ENCODE data around the gene HOXA4.

HOXA4 gene

GRCh38 chr7:27102581-27103442 lies 27.7 kb downstream of the HOXA4 start, which contains the start of gene HOXA2:
Gene HOXA2, minus strand, starts transcription at chr7:27102683. Its CDS starts 183 bp downstream, at chr7:27102500.
- no peak for DNase-seq

GRCh38 chr7:27101957-27102580 lies 28.5 kb downstream of the HOXA4 start:
- no peak for DNase-seq

DNA sequence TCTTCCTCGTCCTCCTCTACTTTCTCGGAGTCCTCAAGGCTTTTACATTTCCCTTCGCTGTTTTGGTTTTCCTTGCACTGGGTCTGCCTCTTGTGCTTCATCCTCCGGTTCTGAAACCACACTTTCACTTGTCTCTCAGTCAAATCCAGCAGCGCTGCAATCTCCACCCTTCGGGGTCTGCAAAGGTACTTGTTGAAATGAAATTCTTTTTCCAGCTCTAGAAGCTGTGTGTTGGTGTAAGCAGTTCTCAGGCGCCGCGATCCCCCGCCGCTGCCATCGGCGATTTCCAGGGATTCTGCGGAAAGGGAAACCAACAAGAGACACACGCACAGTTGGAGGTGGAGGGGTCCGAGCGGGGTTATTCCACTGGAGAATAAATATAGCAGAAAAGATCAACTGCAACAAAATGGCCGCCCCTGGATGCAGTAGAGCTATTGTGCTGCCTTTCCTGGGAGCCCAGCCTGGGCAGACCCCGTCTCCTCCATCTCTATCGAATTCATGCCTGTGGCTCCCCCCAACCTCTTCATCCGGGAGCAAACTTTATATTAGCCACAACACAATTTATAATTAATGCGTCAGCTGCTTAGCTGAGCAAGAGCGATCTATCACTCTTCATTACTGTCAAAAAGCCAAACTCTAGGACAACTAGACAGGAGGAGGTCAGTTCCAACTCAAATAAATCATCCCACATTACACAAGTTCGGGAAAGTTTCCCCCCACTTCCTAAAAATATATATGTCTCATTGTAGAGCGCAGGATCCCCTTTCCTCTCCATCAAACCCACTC lies 29.2 kb downstream of the HOXA4 start:
- no peak for DNase-seq

GRCh38 chr7:27100694-27101170 lies 29.8 kb downstream of the HOXA4 start:
- no peak for DNase-seq

DNA sequence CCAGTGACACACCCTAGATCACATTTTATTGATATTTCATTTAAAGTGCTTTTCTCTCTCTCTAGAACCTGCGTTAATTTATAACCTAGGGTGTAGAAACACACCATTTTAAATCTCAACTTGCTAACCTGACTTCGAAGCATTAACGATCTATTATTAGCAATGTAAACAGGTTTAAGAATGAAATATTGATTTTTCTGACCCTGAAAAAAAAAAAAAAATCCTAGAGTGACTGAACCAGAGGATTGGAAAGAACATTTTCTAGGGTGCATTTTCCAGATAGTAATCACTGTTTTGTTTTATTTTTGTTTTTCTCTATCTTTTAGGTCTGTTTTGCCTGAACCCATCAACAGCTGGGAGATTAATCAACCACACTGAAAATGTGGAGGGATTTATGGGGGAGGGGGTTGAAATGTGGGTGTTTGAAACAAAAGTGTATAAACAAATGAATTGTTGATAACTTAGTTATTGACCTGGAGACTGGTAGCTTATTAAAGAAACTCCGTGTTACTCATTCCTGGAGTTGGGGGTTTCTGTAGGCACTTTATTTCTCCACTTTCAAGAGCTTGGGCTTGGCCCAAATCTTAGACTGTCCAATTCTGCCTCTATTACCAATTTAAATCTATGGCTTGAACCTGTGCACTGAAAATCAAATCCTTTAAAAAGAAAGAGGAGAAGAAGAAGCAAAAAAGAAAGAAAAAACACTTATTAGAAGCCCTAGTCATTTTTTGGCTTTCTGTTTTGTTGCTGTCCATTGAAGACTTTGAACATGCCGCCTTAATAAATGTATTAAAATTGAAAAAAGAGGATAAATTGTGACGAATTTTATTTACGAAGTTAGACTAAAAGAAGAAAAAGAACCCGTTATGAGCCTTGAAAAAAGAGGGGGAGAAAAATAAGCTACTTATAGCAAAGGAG lies 30.8 kb downstream of the HOXA4 start:
- DNase-seq, result no peak

GRCh38 chr7:27098578-27099451 lies 31.7 kb downstream of the HOXA4 start:
- DNase-seq, result no peak

- no peak for DNase-seq
These were observed 32.6 kb downstream of the HOXA4 start for GRCh38 chr7:27097686-27098577.

- no peak for DNase-seq
These were observed 33.6 kb downstream of the HOXA4 start for GRCh38 chr7:27096768-27097514.

DNA sequence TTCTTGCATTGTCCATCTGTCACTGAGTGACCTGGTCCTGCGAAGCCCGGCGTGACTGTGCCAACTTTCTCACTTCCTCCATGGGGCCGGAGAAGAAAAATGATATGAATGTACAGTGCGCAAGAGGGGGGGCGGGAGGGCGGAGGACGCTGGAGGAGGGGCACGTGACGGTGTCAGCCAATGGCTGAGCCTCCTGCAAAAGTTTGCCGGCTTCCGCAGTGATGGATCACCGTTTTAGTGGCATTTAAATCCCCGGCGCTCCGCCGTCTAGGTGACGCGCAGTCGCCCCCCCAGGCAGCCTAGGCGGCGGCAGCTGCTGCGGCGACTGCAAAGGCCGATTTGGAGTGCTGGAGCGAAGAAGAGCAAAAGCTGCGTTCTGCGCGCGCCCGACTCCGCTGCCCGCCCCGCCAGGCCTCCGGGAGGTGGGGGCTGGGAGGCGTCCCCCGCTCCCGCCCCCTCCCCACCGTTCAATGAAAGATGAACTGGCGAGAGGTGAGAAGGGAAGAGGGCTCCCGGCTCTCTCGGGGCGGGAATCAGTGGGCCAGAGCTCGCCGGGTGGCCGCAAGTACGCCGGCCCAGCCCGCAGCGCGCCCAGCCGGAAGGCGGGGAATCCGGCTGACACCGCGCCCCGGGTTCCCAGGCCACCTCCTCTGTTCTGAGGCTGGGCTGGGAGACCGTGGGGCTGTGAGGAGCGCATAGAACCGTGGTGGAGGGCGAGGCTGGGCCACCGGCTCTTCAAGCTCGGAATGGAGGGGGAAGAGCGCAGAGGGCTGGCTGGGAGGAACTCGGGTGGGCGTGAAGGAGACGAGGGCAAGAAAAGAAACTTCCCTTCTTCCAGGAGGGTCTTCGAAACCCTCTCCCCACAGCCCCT lies 34.4 kb downstream of the HOXA4 start, which contains the start of gene HOXA1:
TSS of gene HOXA1 (minus strand) at position 104 of the 871 bp plus-strand sequence. CDS start at position 16, 88 bp downstream.
- no peak for DNase-seq

GRCh38 chr7:27095050-27095896 lies 35.3 kb downstream of the HOXA4 start:
- no peak for DNase-seq

GRCh38 chr7:27094304-27095049 lies 36.1 kb downstream of the HOXA4 start:
- DNase-seq, result no peak

DNA sequence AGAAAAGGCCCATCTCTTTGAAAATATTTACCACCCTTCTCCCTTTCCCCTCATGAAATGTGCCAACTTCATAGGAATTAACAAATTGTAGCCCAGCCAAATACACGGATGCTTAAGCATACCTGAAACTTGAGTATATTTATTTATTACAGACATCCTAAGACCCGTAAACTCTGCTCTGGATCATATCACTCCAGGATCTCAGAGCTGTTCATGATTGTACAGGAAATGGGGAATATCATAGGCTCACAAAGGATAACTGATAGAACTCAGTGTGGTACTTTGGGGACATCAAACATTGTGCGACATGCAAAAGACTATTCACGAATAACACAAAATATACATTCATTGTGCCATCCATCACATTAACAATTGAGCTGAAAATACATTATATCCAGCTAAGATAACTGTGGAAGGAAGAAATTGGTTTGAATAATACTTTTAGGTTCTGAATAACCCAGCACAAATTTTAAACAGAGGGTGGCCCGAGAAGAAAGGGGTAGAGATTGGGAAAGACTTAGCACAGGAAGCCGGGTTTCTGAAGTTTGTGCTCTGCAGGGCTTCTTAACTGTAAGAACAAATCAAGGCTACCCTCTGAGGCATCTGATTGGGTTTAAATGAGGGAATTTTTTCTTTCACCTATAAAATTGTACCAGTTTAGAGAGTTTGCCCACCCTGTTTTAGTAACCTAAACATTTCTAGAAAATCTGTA lies 37.2 kb downstream of the HOXA4 start:
- DNase-seq, result no peak

- no peak for DNase-seq
These were observed 37.8 kb downstream of the HOXA4 start for GRCh38 chr7:27092819-27093110.

DNA sequence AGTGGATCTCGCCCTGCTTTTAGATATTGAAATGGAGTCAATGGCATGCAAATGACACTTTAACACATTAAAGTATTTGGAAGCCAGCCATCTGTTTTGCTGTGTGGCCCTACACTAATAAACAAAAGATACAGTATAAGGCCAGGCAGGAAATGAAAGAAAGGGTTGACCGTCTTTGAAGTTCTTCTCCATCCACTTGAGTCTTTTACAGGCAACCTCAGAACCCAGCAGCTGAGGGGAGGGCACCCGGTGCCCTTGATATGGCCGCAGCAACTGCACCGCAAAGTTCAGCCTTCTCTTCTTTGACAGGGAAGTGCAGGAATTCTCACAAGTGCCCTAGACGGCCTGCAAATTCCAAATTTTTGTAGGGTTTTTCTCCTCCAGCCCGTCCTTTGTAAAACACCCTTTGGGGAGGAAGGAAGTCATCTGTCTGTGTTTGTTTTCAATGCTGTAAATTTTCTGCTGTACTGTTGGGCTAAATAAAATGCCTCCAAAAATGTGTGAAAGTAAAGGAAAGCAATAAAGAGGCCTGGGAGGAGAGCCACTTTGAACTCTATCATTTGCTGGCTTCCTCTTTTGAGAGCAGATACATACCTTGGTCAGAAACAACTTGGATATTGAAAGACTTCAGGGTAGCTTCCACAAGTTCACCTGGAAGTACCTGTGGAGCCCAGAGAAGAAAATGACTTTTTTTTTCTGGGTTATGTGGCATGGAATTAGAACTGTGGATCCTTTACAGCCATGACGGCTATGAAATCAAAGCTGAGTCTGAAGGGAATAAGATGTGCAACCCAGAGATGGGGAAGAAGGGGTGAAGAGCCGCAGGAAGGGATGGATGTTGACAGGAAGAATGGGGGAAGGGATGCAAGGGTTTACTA lies 38.4 kb downstream of the HOXA4 start:
- no peak for DNase-seq

- DNase-seq, result no peak
These were observed 39.5 kb downstream of the HOXA4 start for GRCh38 chr7:27091105-27091504.

All from hippocampal formation (tissue), 2 donors.